ENCODE data around the gene SRSF3. TPM values are rescaled to one million over a fixed set of nuclear protein-coding genes. Genes with fewer than 3 reads are reported as not detected.

The SRSF3 gene
- total RNA-seq, 1 donor from 2014 or later, result 288 TPM

DNA sequence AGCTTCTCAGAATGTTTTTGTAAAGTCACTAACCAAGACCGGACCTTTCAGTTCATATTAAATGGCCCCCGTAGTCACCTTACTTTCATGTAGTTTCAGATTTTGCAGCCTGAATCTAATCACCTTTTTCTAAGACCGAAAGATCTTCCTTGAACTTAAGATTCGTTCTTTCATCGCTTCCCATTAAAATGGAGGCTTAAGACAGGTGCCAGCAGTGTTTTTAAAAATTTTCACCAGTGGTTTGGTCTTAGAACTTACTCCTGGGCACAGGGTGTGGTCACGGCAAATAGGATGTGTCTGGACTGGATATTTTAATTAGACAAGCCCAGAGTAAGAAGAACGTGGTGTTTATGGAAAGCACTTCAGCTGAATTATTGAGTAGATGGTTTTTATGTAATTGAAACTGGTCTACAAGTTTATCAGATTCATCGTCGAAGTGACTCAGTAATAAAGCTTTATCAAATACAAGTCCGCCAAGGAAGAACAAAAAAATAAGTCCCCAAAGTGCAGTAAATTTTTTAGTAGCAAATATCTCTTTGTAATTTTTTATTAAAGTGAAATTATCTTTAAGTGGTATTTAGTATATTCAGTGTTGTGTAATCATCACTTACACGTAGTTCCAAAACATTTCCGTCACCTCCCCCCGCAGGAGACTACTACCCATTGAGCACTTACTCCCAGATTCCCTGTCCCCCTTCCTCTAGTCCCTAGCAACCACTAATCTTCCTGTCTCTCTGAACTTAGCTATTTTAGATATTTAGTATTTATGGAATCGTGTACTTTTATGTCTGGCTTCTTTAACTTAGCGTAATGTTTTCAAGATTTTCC is 868 bp downstream of the SRSF3 start:
- Mint-ChIP-seq H3K27me3 (ENCODE audit: unreplicated experiment) (peaks cover 14% of the 10 kb centered on the region), H3K27ac (ENCODE audit: unreplicated experiment) (peak overlapping the region; percentile 100), H3K4me1 (ENCODE audit: low read depth, unreplicated experiment) (peaks cover 22% of the 10 kb centered on the region), H3K9me3 (ENCODE audit: unreplicated experiment) (peaks cover 28% of the 10 kb centered on the region), H3K36me3 (ENCODE audit: unreplicated experiment) (peaks cover 21% of the 10 kb centered on the region), H3K4me3 (ENCODE audit: unreplicated experiment) (peak overlapping the region; percentile 100)
- TF ChIP-seq, protein P1, sequence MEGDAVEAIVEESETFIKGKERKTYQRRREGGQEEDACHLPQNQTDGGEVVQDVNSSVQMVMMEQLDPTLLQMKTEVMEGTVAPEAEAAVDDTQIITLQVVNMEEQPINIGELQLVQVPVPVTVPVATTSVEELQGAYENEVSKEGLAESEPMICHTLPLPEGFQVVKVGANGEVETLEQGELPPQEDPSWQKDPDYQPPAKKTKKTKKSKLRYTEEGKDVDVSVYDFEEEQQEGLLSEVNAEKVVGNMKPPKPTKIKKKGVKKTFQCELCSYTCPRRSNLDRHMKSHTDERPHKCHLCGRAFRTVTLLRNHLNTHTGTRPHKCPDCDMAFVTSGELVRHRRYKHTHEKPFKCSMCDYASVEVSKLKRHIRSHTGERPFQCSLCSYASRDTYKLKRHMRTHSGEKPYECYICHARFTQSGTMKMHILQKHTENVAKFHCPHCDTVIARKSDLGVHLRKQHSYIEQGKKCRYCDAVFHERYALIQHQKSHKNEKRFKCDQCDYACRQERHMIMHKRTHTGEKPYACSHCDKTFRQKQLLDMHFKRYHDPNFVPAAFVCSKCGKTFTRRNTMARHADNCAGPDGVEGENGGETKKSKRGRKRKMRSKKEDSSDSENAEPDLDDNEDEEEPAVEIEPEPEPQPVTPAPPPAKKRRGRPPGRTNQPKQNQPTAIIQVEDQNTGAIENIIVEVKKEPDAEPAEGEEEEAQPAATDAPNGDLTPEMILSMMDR (IDR thresholded peaks at IDR 0.05; ENCODE audit: partially characterized antibody, unreplicated experiment), result no peak
- DNase-seq, result no peak

DNA sequence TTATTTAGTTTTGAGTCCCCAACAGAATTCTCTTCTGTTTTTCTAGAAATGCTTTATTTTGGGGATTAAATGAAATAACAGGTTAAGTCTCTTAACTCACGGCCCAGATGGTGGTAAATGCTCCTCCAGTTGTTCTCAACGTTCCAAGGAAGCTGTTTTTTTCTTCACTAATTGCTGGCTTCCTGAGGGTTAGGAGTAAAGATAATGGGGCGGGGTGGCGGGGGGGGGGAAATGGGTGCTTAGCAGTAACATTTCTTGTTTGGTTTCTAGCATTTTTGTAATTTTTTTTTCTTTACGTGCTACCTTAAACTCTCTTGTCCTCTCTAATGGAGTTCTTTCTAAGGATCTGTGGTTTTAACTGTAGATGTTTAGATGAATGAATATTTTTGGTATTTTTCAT is 2.2 kb downstream of the SRSF3 start:
- Mint-ChIP-seq H3K27ac (ENCODE audit: unreplicated experiment) (peak overlapping the region; percentile 69), H3K27me3 (ENCODE audit: unreplicated experiment) (peaks cover 14% of the 10 kb centered on the region), H3K4me1 (ENCODE audit: low read depth, unreplicated experiment) (peaks cover 26% of the 10 kb centered on the region), H3K4me3 (ENCODE audit: unreplicated experiment) (peak overlapping the region; percentile 100), H3K36me3 (ENCODE audit: unreplicated experiment) (peaks cover 21% of the 10 kb centered on the region), H3K9me3 (ENCODE audit: unreplicated experiment) (peaks cover 23% of the 10 kb centered on the region)
- TF ChIP-seq, protein P1 (IDR thresholded peaks at IDR 0.05; ENCODE audit: partially characterized antibody, unreplicated experiment), result no peak
- no peak for DNase-seq

DNA sequence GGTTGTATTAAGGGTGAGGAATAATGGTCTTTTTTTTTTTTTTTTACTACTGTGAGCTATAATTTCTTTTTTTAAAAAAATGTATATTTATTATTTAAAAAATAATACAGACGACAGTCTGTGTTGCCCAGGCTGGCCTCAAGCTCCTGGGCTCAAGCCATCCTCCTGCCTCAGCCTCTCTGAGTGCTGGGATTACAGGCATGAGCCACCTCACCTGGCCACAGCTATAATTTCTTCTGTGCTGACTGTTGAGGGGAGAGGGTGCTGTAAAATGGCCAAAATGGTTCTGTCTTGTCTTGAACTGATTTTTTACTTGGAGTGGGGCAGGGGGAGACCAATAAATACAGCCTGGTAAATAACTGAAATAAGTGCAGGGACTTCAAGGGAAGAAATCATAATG is 3.6 kb downstream of the SRSF3 start:
- Mint-ChIP-seq H3K9me3 (ENCODE audit: unreplicated experiment) (peaks cover 23% of the 10 kb centered on the region), H3K27me3 (ENCODE audit: unreplicated experiment) (peaks cover 14% of the 10 kb centered on the region), H3K27ac (ENCODE audit: unreplicated experiment) (no peak overlapping the region), H3K4me3 (ENCODE audit: unreplicated experiment) (peak overlapping the region; percentile 100), H3K36me3 (ENCODE audit: unreplicated experiment) (peaks cover 21% of the 10 kb centered on the region), H3K4me1 (ENCODE audit: low read depth, unreplicated experiment) (peaks cover 32% of the 10 kb centered on the region)
- TF ChIP-seq, protein P1 (IDR thresholded peaks at IDR 0.05; ENCODE audit: partially characterized antibody, unreplicated experiment), result no peak
- DNase-seq, result no peak

DNA sequence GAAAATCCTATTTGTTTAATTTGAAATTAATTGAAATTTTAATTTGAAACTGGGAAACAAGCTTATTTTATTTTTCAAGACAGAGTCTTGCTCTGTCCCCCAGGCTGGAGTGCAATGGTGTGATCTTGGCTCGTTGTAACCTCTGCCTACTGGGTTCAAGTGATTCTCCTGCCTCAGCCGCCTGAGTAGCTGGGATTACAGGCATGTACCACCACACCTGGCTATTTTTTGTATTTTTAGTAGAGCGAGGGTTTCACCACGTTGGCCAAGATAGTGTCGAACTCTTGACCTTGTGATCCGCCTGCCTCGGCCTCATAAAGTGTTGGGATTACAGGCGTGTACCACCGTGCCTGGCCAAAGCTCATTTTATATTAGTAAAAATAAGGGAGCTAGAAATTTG is 4.2 kb downstream of the SRSF3 start:
- H3K36me3 Mint-ChIP-seq (ENCODE audit: unreplicated experiment), result peaks cover 21% of the 10 kb centered on the region
- peaks cover 14% of the 10 kb centered on the region for H3K27me3 Mint-ChIP-seq (ENCODE audit: unreplicated experiment)
- no peak for DNase-seq
- peak overlapping the region; percentile 25 for H3K27ac Mint-ChIP-seq (ENCODE audit: unreplicated experiment)
- H3K4me3 Mint-ChIP-seq (ENCODE audit: unreplicated experiment), result peak overlapping the region; percentile 100
- TF ChIP-seq, protein P1 (IDR thresholded peaks at IDR 0.05; ENCODE audit: partially characterized antibody, unreplicated experiment), result no peak
- H3K4me1 Mint-ChIP-seq (ENCODE audit: low read depth, unreplicated experiment), result peaks cover 32% of the 10 kb centered on the region
- H3K9me3 Mint-ChIP-seq (ENCODE audit: unreplicated experiment), result peaks cover 23% of the 10 kb centered on the region

DNA sequence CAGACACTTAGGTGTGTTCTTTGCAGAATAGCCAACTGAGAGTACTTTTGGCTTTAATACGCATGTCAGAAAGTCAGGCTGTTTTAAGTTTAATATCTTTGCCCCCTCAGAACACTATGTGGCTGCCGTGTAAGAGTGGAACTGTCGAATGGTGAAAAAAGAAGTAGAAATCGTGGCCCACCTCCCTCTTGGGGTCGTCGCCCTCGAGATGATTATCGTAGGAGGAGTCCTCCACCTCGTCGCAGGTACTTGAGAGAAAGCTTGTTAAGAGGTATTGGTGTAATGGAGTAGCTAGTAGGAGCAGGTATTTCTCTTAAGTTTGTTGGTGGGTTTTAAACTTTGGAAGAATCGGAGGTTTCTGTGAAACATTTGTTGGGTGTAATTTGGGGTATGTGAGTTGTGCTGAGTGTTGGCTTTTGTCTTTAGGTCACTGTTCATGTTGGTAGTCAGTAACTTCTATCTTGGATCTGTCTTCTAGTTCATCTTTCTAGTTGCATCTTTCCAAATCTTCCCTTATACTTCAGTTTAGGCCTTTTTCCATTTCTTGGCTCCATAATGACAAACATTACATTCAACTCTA is 4.7 kb downstream of the SRSF3 start:
- no peak for DNase-seq
- Mint-ChIP-seq H3K4me1 (ENCODE audit: low read depth, unreplicated experiment) (peaks cover 32% of the 10 kb centered on the region), H3K36me3 (ENCODE audit: unreplicated experiment) (peaks cover 21% of the 10 kb centered on the region)

More for the DNA sequence above, 4.7 kb downstream of the SRSF3 start:
- Mint-ChIP-seq H3K9me3 (ENCODE audit: unreplicated experiment) (peaks cover 20% of the 10 kb centered on the region), H3K4me3 (ENCODE audit: unreplicated experiment) (peak overlapping the region; percentile 100), H3K27ac (ENCODE audit: unreplicated experiment) (peak overlapping the region; percentile 25), H3K27me3 (ENCODE audit: unreplicated experiment) (peaks cover 12% of the 10 kb centered on the region)
- TF ChIP-seq, protein P1 (IDR thresholded peaks at IDR 0.05; ENCODE audit: partially characterized antibody, unreplicated experiment), result no peak

Measured in glutamatergic neuron (in vitro differentiated cells).